ENCODE measurements around the gene CEP55.
"Not testable (repeated sequence)": the region's sequence is repeated elsewhere in the genome, so short reads cannot be mapped to it uniquely, and the experiment has no call there.

Gene CEP55

DNA sequence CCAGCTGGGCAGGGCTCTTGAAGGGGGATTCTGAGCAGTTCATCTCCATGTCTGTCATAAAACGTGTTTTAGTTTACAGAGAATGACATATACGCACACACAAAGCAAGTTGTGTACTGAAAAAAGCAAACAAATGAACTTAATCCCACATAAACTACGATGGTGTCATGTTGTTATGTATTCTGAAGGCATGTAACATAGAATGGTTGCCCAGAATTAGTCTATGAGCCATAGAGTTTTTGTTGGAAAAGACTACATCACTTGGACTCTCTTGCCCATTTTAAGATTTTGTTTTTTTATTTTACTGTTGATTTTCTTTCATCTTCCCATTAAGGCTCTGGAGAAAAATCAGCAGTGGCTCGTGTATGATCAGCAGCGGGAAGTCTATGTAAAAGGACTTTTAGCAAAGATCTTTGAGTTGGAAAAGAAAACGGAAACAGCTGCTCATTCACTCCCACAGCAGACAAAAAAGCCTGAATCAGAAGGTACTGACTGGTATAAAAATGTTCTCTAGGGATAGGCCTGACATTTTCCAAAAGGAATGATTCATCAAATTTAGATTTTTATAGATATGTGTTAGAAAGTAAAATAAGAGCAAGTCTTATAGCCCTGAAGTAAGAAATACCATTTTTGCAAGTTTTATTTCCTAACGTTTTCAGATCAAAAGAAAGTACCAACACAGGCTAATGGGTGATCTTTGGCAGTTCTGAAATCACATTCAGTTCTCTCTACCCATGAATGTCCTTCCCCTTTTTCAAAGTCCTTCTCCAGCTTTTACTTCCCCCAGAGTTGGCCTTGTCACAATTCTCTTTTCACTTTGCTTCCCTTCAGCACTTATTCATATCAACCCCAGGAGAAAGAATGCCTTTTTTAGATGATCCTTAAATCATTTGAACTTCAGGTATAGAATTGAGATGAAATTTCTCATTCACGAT lies 18.9 kb downstream of the CEP55 start:
- DNase-seq: no peak

GRCh38 chr10:93516006-93516380 lies 19.6 kb downstream of the CEP55 start:
- no peak for DNase-seq

DNA sequence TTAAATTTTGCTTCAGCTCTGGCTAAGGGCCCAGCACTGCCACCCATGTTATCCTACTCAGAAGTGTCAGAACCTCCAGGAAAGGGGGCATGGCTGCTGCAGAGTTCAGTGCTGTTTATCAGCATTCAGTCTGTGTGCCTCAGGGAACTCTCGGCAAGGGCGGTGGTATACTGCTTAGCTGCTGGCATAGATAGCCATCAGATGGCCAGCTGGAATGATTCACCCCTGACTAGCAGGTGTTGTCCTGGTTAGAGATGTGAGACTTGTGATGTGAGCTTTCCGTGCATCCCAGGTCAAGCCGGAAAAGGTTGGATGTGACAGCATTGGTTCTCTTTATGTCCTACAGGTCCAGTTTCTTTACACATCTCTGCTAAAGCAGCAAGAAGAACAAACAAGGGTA lies 22.1 kb downstream of the CEP55 start:
- no peak for DNase-seq

DNA sequence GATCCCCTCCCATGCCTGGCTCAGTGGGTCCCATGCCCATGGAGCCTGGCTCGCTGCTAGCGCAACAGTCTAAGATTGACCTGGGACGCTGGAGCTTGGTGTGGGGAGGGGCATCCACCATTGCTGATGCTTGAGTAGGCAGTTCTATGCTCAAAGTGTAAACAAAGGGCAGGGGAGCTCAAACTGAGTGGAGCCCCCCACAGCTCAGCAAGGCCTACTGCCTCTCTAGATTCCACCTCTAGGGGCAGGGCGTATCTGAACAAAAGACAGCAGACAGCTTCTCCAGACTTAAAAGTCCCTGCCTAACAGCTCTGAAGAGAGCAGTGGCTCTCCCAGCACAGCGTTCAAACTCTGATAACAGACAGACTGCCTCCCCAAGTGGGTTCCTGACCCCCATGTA lies 38.9 kb downstream of the CEP55 start:
- DNase-seq: no peak

DNA sequence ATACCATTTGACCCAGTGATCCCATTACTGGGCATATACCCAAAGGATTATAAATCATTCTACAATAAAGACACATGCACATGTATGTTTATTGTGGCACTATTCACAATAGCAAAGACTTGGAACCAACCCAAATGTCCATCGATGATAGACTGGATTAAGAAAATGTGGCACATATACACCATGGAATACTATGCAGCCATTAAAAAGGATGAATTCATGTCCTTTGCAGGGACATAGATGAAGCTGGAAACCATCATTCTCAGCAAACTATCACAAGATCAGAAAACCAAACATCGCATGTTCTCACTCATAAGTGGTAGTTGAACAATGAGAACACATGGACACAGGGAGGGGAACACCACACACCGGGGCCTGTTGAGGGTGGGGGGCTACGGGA lies 44.5 kb downstream of the CEP55 start:
- DNase-seq: not testable (repeated sequence)

DNA sequence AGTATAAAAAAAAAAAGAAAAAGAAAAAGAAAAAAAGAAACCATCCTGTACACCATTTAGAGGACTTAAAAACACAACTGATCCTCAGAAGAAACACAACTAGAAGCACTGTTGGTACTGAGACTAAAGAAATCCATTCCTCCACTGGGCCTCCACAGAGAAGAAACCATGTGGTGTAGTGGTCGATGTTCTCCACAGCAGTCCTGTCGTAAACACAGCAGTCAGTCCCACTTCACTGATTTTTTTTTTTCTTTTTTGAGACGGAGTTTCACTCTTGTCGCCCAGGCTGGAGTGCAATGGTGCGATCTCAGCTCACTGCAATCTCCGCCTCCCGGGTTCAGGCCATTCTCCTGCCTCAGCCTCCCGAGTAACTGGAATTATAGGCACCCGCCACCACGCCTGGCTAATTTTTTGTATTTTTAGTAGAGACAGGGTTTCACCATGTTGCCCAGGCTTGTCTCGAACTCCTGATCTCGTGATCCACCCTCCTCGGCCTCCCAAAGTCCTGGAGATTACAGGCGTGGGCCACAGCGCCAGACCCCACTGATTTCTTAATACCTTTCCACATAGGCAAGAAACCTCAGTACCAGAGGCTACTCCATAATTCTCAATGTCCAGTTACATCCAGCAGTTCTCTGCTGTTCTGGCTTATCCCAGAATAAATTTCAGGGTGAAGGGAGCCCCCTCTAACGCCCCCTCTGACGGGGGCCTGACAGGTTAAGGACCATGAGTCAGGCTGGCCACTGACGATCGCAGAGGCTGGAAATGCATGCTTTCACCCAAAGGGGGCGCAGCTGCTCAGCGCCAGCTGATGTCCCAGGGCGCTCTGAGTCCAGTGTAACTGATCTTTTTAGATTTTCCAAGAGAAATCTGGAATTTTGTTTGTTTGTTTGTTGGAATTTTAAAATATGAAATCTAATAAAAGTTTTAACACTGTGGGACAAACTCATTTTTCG lies 45.3 kb downstream of the CEP55 start:
- DNase-seq: peak in 1 of 3 experiments; percentile 32

- peak; percentile 35 to 83 (median 54) for DNase-seq
Observed at GRCh38 chr10:93542358-93542791, 46.0 kb downstream of the CEP55 start.

DNA sequence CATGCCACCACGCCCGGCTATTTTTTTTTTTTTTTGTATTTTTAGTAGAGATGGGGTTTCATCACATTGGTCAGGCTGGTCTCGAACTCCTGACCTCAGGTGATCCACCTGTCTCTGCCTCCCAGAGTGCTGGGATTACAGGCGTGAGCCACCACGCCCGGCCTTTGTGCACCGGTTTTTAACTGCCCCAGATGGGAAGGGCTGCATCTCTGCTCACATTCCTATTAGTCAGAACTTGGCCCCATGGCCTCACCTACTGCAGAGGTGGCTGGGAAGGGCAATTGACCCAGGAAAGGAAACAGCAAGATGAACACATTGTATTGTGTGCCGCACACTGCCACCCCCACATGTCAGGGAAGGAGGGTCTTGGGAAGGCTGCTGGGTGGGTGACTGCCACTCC lies 50.6 kb downstream of the CEP55 start:
- not testable (repeated sequence) for DNase-seq

DNA sequence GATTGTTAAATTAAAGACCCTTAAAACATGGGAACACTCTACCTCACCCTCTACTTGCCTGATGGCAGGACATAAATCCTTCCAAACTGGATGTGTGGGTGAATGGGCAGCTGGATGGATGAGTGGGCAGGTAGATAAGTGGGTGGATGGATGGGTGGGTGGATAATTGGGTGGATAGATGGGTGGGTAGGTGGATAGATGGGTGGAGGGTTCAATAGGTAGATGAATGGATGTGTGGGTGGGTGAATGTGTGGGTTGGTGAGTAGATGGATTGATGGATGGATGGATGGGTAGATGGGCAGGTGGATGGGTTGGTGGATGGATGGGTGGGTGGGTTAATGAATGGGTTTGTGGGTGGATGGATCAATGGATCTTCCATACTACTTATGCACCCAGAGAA lies 51.1 kb downstream of the CEP55 start:
- DNase-seq: no peak

- DNase-seq: no peak
Observed at GRCh38 chr10:93548376-93549071, 52.1 kb downstream of the CEP55 start.

DNA sequence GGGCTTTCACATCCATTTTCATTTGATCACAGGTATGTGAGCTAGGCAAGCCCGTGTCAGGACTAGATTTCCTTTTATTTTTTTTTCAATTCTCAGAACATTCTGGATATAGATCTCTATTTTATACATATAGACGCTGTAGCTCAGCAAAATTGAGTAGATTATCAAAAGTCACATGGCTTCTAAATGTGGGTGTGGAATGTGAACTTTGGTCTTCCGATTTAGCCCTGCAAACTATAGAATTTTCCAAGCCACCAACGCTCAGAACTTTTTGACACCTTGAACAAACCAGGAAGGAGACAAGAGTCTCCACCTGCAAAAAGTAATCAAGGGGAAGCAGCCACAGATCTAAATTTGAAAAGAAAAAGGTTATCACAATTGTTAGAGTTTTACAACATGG lies 54.2 kb downstream of the CEP55 start:
- DNase-seq: no peak

- DNase-seq: no peak
Observed at GRCh38 chr10:93552780-93553179, 56.4 kb downstream of the CEP55 start.

DNA sequence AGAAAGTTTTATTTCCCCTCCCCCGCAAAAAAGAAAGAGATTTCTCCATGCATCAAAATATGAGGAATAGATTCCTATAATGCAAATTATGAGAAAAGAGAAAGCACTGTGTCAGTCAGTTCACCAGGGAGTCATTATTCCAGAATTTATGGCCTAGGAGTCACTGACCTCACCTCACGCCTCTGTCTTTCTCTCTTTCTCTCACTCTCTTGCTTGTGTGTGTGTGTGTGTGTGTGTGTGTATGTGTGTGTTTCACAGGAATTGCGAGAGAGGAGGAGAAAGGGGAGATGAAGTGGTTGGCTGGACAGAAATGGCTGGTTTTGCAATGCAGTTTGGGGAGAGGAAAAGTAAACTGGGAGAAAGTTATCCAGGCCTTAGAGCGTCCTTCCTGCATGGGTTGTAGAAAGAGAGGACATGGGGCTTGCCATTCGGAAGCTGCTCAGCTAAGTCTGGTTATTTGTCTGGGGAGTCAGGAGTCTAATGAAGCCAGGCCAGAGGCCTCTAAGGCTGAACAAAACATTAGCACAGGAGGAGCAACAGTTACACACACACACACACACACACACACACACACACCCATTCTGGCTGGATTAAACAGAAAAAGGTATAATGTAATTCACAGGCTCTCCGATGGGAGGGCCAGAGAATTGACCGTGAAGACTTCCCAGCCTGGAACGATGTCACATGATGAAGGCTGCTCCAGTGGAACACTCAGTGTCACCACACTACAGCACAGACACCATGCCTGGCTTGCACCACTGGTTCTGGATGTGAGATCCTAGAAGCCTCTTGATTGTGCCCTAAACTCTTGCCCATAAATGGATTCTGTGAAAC lies 57.3 kb downstream of the CEP55 start:
- no peak for DNase-seq

GRCh38 chr10:93554316-93554663 lies 57.9 kb downstream of the CEP55 start:
- DNase-seq: no peak

- DNase-seq: peak; percentile 37 to 77 (median 44)
Observed at GRCh38 chr10:93554760-93555432, 58.5 kb downstream of the CEP55 start.

- DNase-seq: no peak
Observed at GRCh38 chr10:93559490-93559889, 63.1 kb downstream of the CEP55 start.

DNA sequence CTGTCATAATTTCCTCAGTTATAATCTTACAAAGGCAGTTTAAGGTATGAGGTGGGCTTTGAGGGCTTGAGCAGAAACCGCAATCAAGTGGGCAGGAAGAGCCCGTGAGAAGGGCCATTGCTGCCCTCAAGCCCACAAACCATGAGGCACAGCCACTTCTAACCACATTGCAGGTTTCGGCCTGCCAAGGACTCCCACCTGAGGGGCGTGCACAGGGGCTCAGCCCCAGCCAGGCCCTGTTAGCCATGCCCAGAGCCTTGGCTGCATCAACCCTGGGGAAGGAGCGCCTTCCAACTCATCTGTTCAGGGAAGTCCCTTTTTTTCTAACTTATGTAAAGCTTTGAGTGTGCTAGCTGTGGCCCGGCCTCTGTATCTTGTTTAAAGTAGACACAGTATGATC lies 64.1 kb downstream of the CEP55 start:
- DNase-seq: no peak

- no peak for DNase-seq
Observed at GRCh38 chr10:93565446-93565845, 69.0 kb downstream of the CEP55 start.

GRCh38 chr10:93566435-93567276 lies 70.2 kb downstream of the CEP55 start, which contains the start of gene FFAR4:
Gene FFAR4, plus strand, starts transcription at chr10:93566665. Its CDS starts 56 bp downstream, at chr10:93566721.
- peak in 2 of 3 experiments; percentile 71 to 80 for DNase-seq
